BE2C (cell line): ENCODE measurements around the gene IGFLR1.
A peak's percentile ranks its signal among the peaks of the same experiment; 100 is the strongest.
"Not testable (repeated sequence)": the region's sequence is repeated elsewhere in the genome, so short reads cannot be mapped to it uniquely, and the experiment has no call there.

Experiments used
- DNase-seq: peaks from one replicate; pipeline ENCODE4 v3.0.0-alpha.2; 2020
- H3K27me3 ChIP-seq: fragments of 250-450 bp; sonication (Bioruptor Pico); 2 replicates; pipeline ENCODE4 v1.5.1; 2020; ENCODE audit warnings: mild to moderate bottlenecking
- H3K36me3 ChIP-seq: fragments of 250-450 bp; sonication (Bioruptor Pico); 2 replicates; pipeline ENCODE4 v1.5.1; 2020; ENCODE audit warnings: mild to moderate bottlenecking
- H3K4me1 ChIP-seq: fragments of 250-450 bp; sonication (Bioruptor Pico); 2 replicates; pipeline ENCODE4 v1.5.1; 2020
- H3K4me3 ChIP-seq: 2 replicates; pipeline ENCODE4 v1.5.1; 2011; ENCODE audit warnings: low read depth, low read length
- H3K9me3 ChIP-seq: fragments of 250-450 bp; sonication (Bioruptor Pico); 2 replicates; pipeline ENCODE4 v1.5.1; 2020
- TF ChIP-seq, protein P1 (sequence below): IDR thresholded peaks from 2 replicates; pipeline ENCODE4 v1.5.1; 2012; ENCODE audit warnings: mild to moderate bottlenecking, low read depth, low read length

Gene IGFLR1

DNA sequence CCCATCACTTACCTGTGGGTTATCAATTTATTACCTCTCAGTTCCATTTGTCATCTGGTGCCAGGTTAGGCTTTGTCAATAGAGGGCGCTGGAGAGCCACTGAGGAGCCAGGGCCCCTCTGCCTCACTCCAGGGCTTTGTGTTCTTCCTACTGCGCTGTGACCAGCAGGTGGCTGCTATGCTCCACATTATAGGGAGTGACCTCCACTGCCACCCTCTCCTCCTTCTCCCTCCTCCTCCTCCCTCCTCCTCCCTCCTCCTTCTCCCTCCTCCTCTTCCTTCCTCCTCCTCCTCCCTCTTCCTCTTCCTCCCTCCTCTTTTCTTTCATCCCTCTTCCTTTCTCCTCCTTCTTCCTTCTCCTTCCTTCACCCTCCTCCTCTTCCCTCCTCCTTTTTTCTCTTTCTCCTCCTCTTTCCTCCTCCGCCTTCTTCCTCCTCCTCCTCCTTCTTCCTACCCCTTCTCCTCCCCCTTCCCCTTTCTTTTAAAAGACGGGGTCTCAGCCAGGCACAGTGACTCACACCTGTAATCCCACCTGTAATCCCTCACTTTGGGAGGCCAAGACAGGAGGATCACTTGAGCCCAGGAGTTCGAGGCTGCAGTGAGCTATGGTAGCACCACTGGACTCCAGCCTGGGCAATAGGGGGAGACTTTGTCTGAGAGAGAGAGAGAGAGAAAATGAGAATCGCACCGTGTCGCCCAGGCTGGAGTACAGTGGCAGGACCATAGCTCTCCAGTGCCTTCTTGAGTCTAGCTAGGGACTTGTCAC lies 48.2 kb downstream of the IGFLR1 start:
- no peaks in the 10 kb centered on the region for H3K9me3 ChIP-seq
- DNase-seq: peak; percentile 90
- H3K36me3 ChIP-seq: no peaks in the 10 kb centered on the region
- peaks cover 4% of the 10 kb centered on the region; the same call in 1 of the 2 replicates for H3K27me3 ChIP-seq
- H3K4me3 ChIP-seq: no peak overlapping the region
- H3K4me1 ChIP-seq: no peaks in the 10 kb centered on the region
- TF ChIP-seq, protein P1, sequence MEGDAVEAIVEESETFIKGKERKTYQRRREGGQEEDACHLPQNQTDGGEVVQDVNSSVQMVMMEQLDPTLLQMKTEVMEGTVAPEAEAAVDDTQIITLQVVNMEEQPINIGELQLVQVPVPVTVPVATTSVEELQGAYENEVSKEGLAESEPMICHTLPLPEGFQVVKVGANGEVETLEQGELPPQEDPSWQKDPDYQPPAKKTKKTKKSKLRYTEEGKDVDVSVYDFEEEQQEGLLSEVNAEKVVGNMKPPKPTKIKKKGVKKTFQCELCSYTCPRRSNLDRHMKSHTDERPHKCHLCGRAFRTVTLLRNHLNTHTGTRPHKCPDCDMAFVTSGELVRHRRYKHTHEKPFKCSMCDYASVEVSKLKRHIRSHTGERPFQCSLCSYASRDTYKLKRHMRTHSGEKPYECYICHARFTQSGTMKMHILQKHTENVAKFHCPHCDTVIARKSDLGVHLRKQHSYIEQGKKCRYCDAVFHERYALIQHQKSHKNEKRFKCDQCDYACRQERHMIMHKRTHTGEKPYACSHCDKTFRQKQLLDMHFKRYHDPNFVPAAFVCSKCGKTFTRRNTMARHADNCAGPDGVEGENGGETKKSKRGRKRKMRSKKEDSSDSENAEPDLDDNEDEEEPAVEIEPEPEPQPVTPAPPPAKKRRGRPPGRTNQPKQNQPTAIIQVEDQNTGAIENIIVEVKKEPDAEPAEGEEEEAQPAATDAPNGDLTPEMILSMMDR: peak; percentile 100

- Histone ChIP-seq H3K27me3 (peaks cover 4% of the 10 kb centered on the region; the same call in 1 of the 2 replicates), H3K36me3 (no peaks in the 10 kb centered on the region), H3K4me3 (no peak overlapping the region), H3K9me3 (no peaks in the 10 kb centered on the region), H3K4me1 (no peaks in the 10 kb centered on the region)
- TF ChIP-seq, protein P1: no peak
- DNase-seq: no peak
These were observed 48.8 kb downstream of the IGFLR1 start for GRCh38 chr19:35693422-35693821.

- Histone ChIP-seq H3K36me3 (no peaks in the 10 kb centered on the region), H3K9me3 (no peaks in the 10 kb centered on the region), H3K4me3 (no peak overlapping the region), H3K27me3 (peaks cover 4% of the 10 kb centered on the region; the same call in 1 of the 2 replicates), H3K4me1 (no peaks in the 10 kb centered on the region)
- no peak for DNase-seq
- TF ChIP-seq, protein P1: no peak
These were observed 50.2 kb downstream of the IGFLR1 start for GRCh38 chr19:35692010-35692409.

- H3K36me3 ChIP-seq, H3K4me1 ChIP-seq, H3K27me3 ChIP-seq, H3K9me3 ChIP-seq, H3K4me3 ChIP-seq, DNase-seq: not testable (repeated sequence)
These were observed 51.1 kb downstream of the IGFLR1 start for GRCh38 chr19:35691106-35691505.

DNA sequence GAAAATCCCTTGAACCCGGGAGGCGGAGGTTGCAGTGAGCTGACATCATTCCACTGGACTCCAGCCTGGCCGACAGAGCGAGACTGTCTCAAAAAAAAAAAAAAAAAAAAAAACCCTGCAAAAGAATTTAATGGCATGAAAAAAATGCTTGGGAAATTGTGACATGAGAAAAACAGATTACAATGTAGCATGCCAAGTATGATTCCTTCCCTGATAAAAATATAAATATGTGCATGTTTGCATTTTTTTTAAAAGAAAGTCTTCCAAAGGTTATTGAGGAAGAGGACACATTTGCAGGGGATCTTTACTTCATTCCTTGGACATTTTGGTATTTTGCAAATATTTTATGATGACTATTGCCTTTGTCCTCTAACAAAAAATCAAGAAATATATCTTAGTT lies 52.4 kb downstream of the IGFLR1 start:
- TF ChIP-seq, protein P1: no peak
- no peaks in the 10 kb centered on the region for H3K36me3 ChIP-seq
- H3K4me3 ChIP-seq: no peak overlapping the region
- peaks cover 4% of the 10 kb centered on the region; the same call in 1 of the 2 replicates for H3K27me3 ChIP-seq
- no peak for DNase-seq
- H3K4me1 ChIP-seq: no peaks in the 10 kb centered on the region
- H3K9me3 ChIP-seq: no peaks in the 10 kb centered on the region
